Heart left ventricle (tissue), 13 donors: ENCODE measurements around the gene ARHGAP11A.

Experiments used
- CTCF ChIP-seq, 12 donors: fragments of 200-600 bp; sonication (generic) in 4 of 12; IDR thresholded peaks; one replicate each; pipeline versions ENCODE4 v1.5.0 to v1.8.0; 2018 to 2022; ENCODE audit warnings: antibody characterized with exemption in 12 of 12, mild to moderate bottlenecking in 5 of 12
- POLR2A ChIP-seq, 2 donors: fragments of 450-650 bp; IDR thresholded peaks; one replicate each; pipeline ENCODE4 v1.6.1; 2017; ENCODE audit warnings: antibody characterized with exemption in 2 of 2, mild to moderate bottlenecking in 2 of 2, moderate library complexity in 2 of 2
- donor health status: ischemic (EF 13 %, LVEDD 7.1; RV severe dilation, severe dysfunction).
- donor health status: DM: no; HTN: yes; CAD: no.
- donor health status: DM: no; HTN: no; CAD: no.
- donor health status: ischemic (EF 25% LVEDD 6.9; RV normal size, moderate dysfunction).
- donor health status: ischemic (EF 25% LVEDD 5.7; RV mildly dilated, moderate dysfunction).
- donor health status: ischemic (EF 35%, LVEDD 5.7; RV mildly dilated, moderate dysfunction).
- donor health status: nonischemic (EF 11% LVEDD 7.7; RV severe dilation, severe dysfunction).
- donor health status: DM: yes; HTN: yes; CAD: no.
- donor health status: PGD.
- donor health status: ischemic (EF 29% LVEDD 5.4; RV normal size, mild dysfunction).
- donor health status: nonischemic (EF 23%, LVEDD 6.1; RV moderate dilation, normal function).

GRCh38 chr15:32651229-32651837, 36.0 kb downstream of the ARHGAP11A start:
- TF ChIP-seq CTCF (IDR thresholded peaks at IDR 0.05): peak; percentile 47 to 78 (median 65)
- TF ChIP-seq POLR2A (IDR thresholded peaks at IDR 0.05): no peak
